HG03280 (cell line): Measurements from ENCODE around the gene BICRA.

Source experiments
- ATAC-seq: cut with Tn5 transposase; IDR thresholded peaks from one replicate; pipeline ENCODE4 v1.9.1; 2021; ENCODE audit warnings: mild to moderate bottlenecking, moderate library complexity; ENCODE audit not compliant: unreplicated experiment

BICRA gene

GRCh38 chr19:47686679-47687450 lies 77.9 kb downstream of the BICRA start:
- ATAC-seq: no peak

GRCh38 chr19:47687906-47688305 lies 79.0 kb downstream of the BICRA start:
- ATAC-seq: no peak

- ATAC-seq: no peak
Observed at GRCh38 chr19:47691090-47691489, 82.2 kb downstream of the BICRA start.

GRCh38 chr19:47691782-47692181 lies 82.8 kb downstream of the BICRA start:
- no peak for ATAC-seq

- no peak for ATAC-seq
Observed at GRCh38 chr19:47693489-47693888, 84.6 kb downstream of the BICRA start.

GRCh38 chr19:47693903-47694302 lies 85.0 kb downstream of the BICRA start:
- no peak for ATAC-seq

GRCh38 chr19:47694466-47695273 lies 85.7 kb downstream of the BICRA start:
- no peak for ATAC-seq

GRCh38 chr19:47695533-47696262 lies 86.8 kb downstream of the BICRA start:
- ATAC-seq: no peak

- no peak for ATAC-seq
Observed at GRCh38 chr19:47696635-47697034, 87.7 kb downstream of the BICRA start.

- no peak for ATAC-seq
Observed at GRCh38 chr19:47697863-47698609, 89.1 kb downstream of the BICRA start.

GRCh38 chr19:47698631-47699359 lies 89.9 kb downstream of the BICRA start:
- ATAC-seq: no peak

- ATAC-seq: no peak
Observed at GRCh38 chr19:47699360-47699917, 90.5 kb downstream of the BICRA start.

GRCh38 chr19:47700934-47701716 lies 92.2 kb downstream of the BICRA start:
- no peak for ATAC-seq

GRCh38 chr19:47701717-47702552 lies 93.0 kb downstream of the BICRA start:
- ATAC-seq: no peak

GRCh38 chr19:47702671-47703070 lies 93.7 kb downstream of the BICRA start:
- no peak for ATAC-seq

- ATAC-seq: no peak
Observed at GRCh38 chr19:47703301-47703700, 94.4 kb downstream of the BICRA start.

GRCh38 chr19:47704024-47704423 lies 95.1 kb downstream of the BICRA start:
- no peak for ATAC-seq

- no peak for ATAC-seq
Observed at GRCh38 chr19:47704656-47705055, 95.7 kb downstream of the BICRA start.
